K562 (cell line): ENCODE results near the gene INPP5D. TPM values are rescaled to one million over a fixed set of nuclear protein-coding genes. Genes with fewer than 3 reads are reported as not detected.

ENCODE experiments used
- ATAC-seq: fragments of 200-7000 bp; cut with Tn5 transposase; 3 replicates; pipeline ENCODE4 v1.9.1; 2020; ENCODE audit warnings: moderate library complexity
- BruUV-seq: library from RNA; stranded (reverse); fragments of 400-500 nt; replicated peaks from 2 replicates; lab custom pipeline; 2021; lab: Mats Ljungman, UMichigan
- CTCF ChIA-PET: fragments of 300-600 bp; formaldehyde crosslinking; extraction: SDS; loops from one replicate; lab custom pipeline; 2021; ENCODE audit warnings: low intra/inter-chr PET ratio; lab: Yijun Ruan, JAX
- POLR2A ChIA-PET: fragments of 300-600, 350-650 bp; sonication (Branson Sonifier 250); formaldehyde crosslinking; extraction: SDS; loops from one replicate; lab custom pipeline; 2021; ENCODE audit warnings: antibody characterized with exemption, inconsistent platforms; lab: Yijun Ruan, JAX
- DNase-seq, 4 experiments: peaks; one replicate each; pipeline versions ENCODE4 v3.0.0 to v3.0.0-alpha.2; 2011 to 2018; ENCODE audit warnings: low spot score in 3 of 4, mixed read lengths in 3 of 4; ENCODE audit errors: extremely low read depth in 1 of 4
- FAIRE-seq: peaks from 2 replicates; lab custom pipeline; 2011; peaks lifted over from hg19 to GRCh38; lab: Jason Lieb, UNC
- H2AFZ ChIP-seq: 2 replicates; pipeline ENCODE4 v1.6.0; 2011; ENCODE audit warnings: low read depth, low read length, control low read depth, inconsistent platforms
- H3K27ac ChIP-seq: fragments of 200-600 bp; 3 replicates; pipeline ENCODE4 v1.8.0; 2011; ENCODE audit warnings: low read depth, mild to moderate bottlenecking, control low read depth, inconsistent platforms, low read length, moderate library complexity, mixed read lengths; ENCODE audit errors: extremely low read depth
- H3K27me3 ChIP-seq, 2 experiments: fragments of 300-600 bp in 1 of 2; 2 replicates in 1 of 2; 3 replicates in 1 of 2; pipeline versions ENCODE4 v1.6.0 to v1.8.0; 2011; ENCODE audit warnings: inconsistent platforms in 2 of 2, low read length in 2 of 2, mild to moderate bottlenecking in 1 of 2, mixed read lengths in 1 of 2, moderate library complexity in 1 of 2; ENCODE audit not compliant: control insufficient read depth in 2 of 2, insufficient read depth in 2 of 2
- H3K36me3 ChIP-seq: fragments of 300-600 bp; 3 replicates; pipeline ENCODE4 v1.8.0; 2011; ENCODE audit warnings: mild to moderate bottlenecking, low read length, inconsistent platforms; ENCODE audit not compliant: control insufficient read depth, insufficient read depth
- H3K4me1 ChIP-seq, 2 experiments: fragments of 200-600 bp in 1 of 2; replicated peaks in 1 of 2; 2 replicates in 1 of 2; 3 replicates in 1 of 2; pipeline versions ENCODE4 v1.5.1 to v1.8.0; 2011; ENCODE audit warnings: inconsistent platforms in 2 of 2, low read length in 2 of 2, mild to moderate bottlenecking in 1 of 2, mixed read lengths in 1 of 2, moderate library complexity in 1 of 2; ENCODE audit not compliant: control insufficient read depth in 2 of 2, insufficient read depth in 2 of 2
- H3K4me2 ChIP-seq: 2 replicates; pipeline ENCODE4 v1.6.1; 2011; ENCODE audit warnings: low read length, control low read depth, inconsistent platforms, mixed read lengths; ENCODE audit not compliant: insufficient read depth
- H3K4me3 ChIP-seq: fragments of 200-600 bp; sonication (generic), shearing (Covaris generic); 2 replicates; pipeline ENCODE4 v1.5.1; 2016; ENCODE audit warnings: control low read depth, inconsistent platforms
- H3K79me2 ChIP-seq: fragments of 200-600 bp; 3 replicates; pipeline ENCODE4 v1.8.0; 2011; ENCODE audit warnings: low read length, inconsistent platforms; ENCODE audit not compliant: control insufficient read depth, insufficient read depth
- H3K9ac ChIP-seq, 2 experiments: 2 replicates each; pipeline versions ENCODE4 v1.6.0 to v1.6.1; 2011; ENCODE audit warnings: low read depth in 2 of 2, low read length in 2 of 2, control low read depth in 1 of 2, inconsistent platforms in 1 of 2, mild to moderate bottlenecking in 1 of 2, mixed read lengths in 1 of 2; ENCODE audit not compliant: insufficient read depth in 1 of 2
- H3K9me1 ChIP-seq: one replicate; pipeline ENCODE4 v1.6.0; 2011; ENCODE audit warnings: inconsistent platforms, mild to moderate bottlenecking, low read length, moderate library complexity; ENCODE audit not compliant: control insufficient read depth, insufficient read depth
- H3K9me3 ChIP-seq: replicated peaks from 2 replicates; pipeline ENCODE4 v1.5.1; 2011; ENCODE audit warnings: low read depth, low read length, inconsistent platforms; ENCODE audit not compliant: control insufficient read depth, insufficient read depth
- H4K20me1 ChIP-seq: replicated peaks from 2 replicates; pipeline ENCODE4 v1.6.1; 2011; ENCODE audit warnings: low read length, inconsistent platforms, mixed read lengths; ENCODE audit not compliant: control insufficient read depth, insufficient read depth
- BHLHE40 ChIP-seq: IDR thresholded peaks from 2 replicates; pipeline ENCODE4 v1.6.1; 2011; ENCODE audit warnings: low read length, improper control_type of control experiment
- CLOCK ChIP-seq: fragments of 250-450 bp; sonication (Bioruptor Pico); IDR thresholded peaks from 2 replicates; pipeline ENCODE4 v1.4.0; 2020; ENCODE audit warnings: mild to moderate bottlenecking, moderate library complexity, borderline replicate concordance
- E2F1 ChIP-seq: sonication (generic); formaldehyde crosslinking; IDR thresholded peaks from 2 replicates; pipeline ENCODE4 v1.8.1; 2023; ENCODE audit warnings: mild to moderate bottlenecking, missing genetic modification reagents, moderate library complexity
- GATAD2B ChIP-seq: fragments of 450-650 bp; IDR thresholded peaks from 2 replicates; pipeline ENCODE4 v1.6.1; 2017; ENCODE audit warnings: mild to moderate bottlenecking, borderline replicate concordance
- HMBOX1 ChIP-seq: sonication (generic); IDR thresholded peaks from 2 replicates; pipeline ENCODE4 v1.6.1; 2016
- MTA2 ChIP-seq: fragments of 450-650 bp; IDR thresholded peaks from 2 replicates; pipeline ENCODE4 v1.6.1; 2016; ENCODE audit warnings: low read depth
- SREBF1 ChIP-seq: fragments of 150-350 bp; IDR thresholded peaks from 2 replicates; pipeline ENCODE4 v1.6.1; 2014; ENCODE audit warnings: antibody characterized with exemption, low read depth, low read length, borderline replicate concordance
- TRIM28 ChIP-seq: fragments of 450-650 bp; IDR thresholded peaks from 2 replicates; pipeline ENCODE4 v1.6.1; 2017
- WGBS: fragments of 100-300 bp; shearing (Covaris generic); methylation state at CpG from one replicate; pipeline ENCODE4 v1.1.6; 2016; ENCODE audit warnings: low coverage, mixed read lengths; ENCODE audit not compliant: insufficient coverage; ENCODE audit errors: missing lambda C conversion rate; 5-methylcytosine and 5-hydroxymethylcytosine counted together
- in situ Hi-C: fragments of 300-500 bp; cut with MboI; formaldehyde crosslinking; loops from 4 replicates; pipeline ENCODE4 v1.15.0; 2018; ENCODE audit warnings: inconsistent platforms, mixed read lengths
- intact Hi-C: fragments of 100-400 bp; cut with micrococcal nuclease; formaldehyde crosslinking; loops from 2 replicates; pipeline ENCODE4 v1.14.2; 2022
- polyA plus RNA-seq, 8 experiments: library from polyadenylated mRNA; depleted of rRNA in 4 of 8; stranded (reverse) in 5 of 8; unstranded in 3 of 8; fragments of >200 nt; fragmentation: Nextera tagmentation in 2 of 8; fragmentation: Illumina TruSeq in 1 of 8; extraction: Ambion mirVana in 2 of 8; extraction: Trizol in 1 of 8; gene quantifications; 2 replicates each; pipeline versions ENCODE4 v1.2.1 to v1.2.3, GENCODE V29; 2011 to 2014; ENCODE audit warnings: inconsistent platforms in 1 of 8, missing spikeins in 1 of 8
- total RNA-seq, 7 experiments: library from RNA; depleted of rRNA in 6 of 7; stranded (reverse); fragments of >200 nt in 6 of 7; fragmentation: Illumina TruSeq in 2 of 7; extraction: Trizol in 2 of 7; gene quantifications; 2 replicates each; pipeline versions ENCODE4 v1.2.1 to v1.2.3, GENCODE V29; 2011 to 2021; ENCODE audit warnings: low replicate concordance in 1 of 7
- TF ChIP-seq, protein P1 (sequence below): sonication (generic); formaldehyde crosslinking; IDR thresholded peaks from 2 replicates; pipeline ENCODE4 v1.4.0; 2020; ENCODE audit warnings: mild to moderate bottlenecking, missing genetic modification reagents

The INPP5D gene
- total and polyA plus RNA-seq, 9 of the 15 experiments (the other 6 are each of a cell fraction or from before 2014, with no cell fraction given) = 0.55 to 6.2 (median 2.2) TPM

- TF ChIP-seq HMBOX1 = peak; percentile 59
- TF ChIP-seq, all 486 proteins: peak for 2
These were observed 40.3 kb downstream of the INPP5D start (continued) for GRCh38 chr2:233100192-233100998.

DNA sequence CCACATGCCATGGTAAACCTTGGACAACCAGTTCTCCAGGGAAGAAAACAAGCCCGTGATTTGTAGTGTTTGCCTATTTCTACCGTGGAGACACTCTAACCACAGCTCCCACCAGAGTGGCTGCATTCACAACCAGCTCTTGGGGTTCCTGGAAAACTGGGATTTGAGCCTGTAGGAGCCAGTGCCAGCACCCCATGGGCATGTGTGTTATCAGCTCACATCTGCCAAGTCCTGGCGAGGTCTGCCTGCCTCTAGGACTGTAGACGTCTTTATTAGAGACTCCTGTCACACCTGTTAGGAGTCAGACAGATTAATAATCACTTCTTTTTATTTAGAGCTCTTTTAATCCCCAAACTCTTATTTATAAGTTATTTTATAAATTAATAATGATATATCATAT lies 41.0 kb downstream of the INPP5D start:
- Histone ChIP-seq H3K36me3 (no peaks in the 10 kb centered on the region), H3K9ac (no peak overlapping the region), H3K27ac (no peak overlapping the region), H2AFZ (0 out of 2 replicates have a peak overlapping the region, but pooled peaks have one; percentile 16), H3K9me1 (no peaks in the 10 kb centered on the region), H3K27me3 (no peaks in the 10 kb centered on the region), H4K20me1 (no peaks in the 10 kb centered on the region), H3K4me1 (peaks cover 0 to 6% of the 10 kb centered on the region in 2 experiments; a peak in 3 of 5 replicates), H3K4me2 (no peak overlapping the region), H3K4me3 (no peak overlapping the region), H3K79me2 (no peaks in the 10 kb centered on the region), H3K9me3 (peaks cover 4% of the 10 kb centered on the region; the same call in 1 of the 2 replicates)
- WGBS = 43% methylated on average over 4 of the region's 4 CpGs
- FAIRE-seq = no peak
- intact Hi-C loops (no loop called here), in situ Hi-C loops (no loop called here)
- no peak for DNase-seq
- no peak for ATAC-seq
- ChIA-PET CTCF (interaction anchor here (0.6 kb wide), 1 partner anchor 51 kb away, joined by 4 read pairs; no protein-coding TSS in a partner anchor), POLR2A (interaction anchor here (2.8 kb wide), 1 partner anchor 9 kb away, joined by 8 read pairs; no protein-coding TSS in a partner anchor)
- no TSS peak for BruUV-seq
- TF ChIP-seq BHLHE40 (no peak), E2F1 (no peak), TRIM28 (no peak), MTA2 (no peak), CLOCK (CRISPR knock-in tag) (no peak), SREBF1 (no peak), GATAD2B (no peak)
- TF ChIP-seq, protein P1, sequence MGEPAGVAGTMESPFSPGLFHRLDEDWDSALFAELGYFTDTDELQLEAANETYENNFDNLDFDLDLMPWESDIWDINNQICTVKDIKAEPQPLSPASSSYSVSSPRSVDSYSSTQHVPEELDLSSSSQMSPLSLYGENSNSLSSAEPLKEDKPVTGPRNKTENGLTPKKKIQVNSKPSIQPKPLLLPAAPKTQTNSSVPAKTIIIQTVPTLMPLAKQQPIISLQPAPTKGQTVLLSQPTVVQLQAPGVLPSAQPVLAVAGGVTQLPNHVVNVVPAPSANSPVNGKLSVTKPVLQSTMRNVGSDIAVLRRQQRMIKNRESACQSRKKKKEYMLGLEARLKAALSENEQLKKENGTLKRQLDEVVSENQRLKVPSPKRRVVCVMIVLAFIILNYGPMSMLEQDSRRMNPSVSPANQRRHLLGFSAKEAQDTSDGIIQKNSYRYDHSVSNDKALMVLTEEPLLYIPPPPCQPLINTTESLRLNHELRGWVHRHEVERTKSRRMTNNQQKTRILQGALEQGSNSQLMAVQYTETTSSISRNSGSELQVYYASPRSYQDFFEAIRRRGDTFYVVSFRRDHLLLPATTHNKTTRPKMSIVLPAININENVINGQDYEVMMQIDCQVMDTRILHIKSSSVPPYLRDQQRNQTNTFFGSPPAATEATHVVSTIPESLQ (CRISPR knock-in tag) = no peak
